Measurements from ENCODE around the gene ANO1.

DNA sequence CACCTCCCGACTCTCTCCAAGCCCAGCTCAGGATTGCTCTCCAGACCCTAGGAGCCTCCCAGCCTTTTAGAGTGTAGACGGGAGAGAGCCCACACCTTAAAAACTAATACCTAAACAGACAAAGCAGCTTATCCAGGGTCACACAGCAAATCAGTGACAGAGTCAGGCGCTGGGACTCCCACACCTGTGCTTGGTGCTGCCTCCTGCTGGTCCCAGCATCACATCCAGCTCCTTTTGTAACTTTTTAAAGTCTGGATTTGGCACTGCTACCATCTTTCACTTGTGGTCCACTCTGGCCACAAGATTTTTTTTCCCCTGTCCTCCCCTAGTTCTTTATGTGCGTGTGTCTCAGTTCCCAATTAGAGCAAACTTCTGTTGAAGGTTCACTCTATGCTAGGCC, 4.7 kb downstream of the ANO1 start:
- no peak for TF ChIP-seq POLR2A (IDR thresholded peaks at IDR 0.05)
- TF ChIP-seq, protein P1, sequence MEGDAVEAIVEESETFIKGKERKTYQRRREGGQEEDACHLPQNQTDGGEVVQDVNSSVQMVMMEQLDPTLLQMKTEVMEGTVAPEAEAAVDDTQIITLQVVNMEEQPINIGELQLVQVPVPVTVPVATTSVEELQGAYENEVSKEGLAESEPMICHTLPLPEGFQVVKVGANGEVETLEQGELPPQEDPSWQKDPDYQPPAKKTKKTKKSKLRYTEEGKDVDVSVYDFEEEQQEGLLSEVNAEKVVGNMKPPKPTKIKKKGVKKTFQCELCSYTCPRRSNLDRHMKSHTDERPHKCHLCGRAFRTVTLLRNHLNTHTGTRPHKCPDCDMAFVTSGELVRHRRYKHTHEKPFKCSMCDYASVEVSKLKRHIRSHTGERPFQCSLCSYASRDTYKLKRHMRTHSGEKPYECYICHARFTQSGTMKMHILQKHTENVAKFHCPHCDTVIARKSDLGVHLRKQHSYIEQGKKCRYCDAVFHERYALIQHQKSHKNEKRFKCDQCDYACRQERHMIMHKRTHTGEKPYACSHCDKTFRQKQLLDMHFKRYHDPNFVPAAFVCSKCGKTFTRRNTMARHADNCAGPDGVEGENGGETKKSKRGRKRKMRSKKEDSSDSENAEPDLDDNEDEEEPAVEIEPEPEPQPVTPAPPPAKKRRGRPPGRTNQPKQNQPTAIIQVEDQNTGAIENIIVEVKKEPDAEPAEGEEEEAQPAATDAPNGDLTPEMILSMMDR (IDR thresholded peaks at IDR 0.05 in 4 of 5, conservative IDR thresholded peaks at IDR 0.05 in 1 of 5), result no peak
